WTC11 (cell line): ENCODE results near the gene GTPBP6. TPM values are rescaled to one million over a fixed set of nuclear protein-coding genes. Genes with fewer than 3 reads are reported as not detected.

Experiments used
- ATAC-seq: fragments of 200-7000 bp; cut with Tn5 transposase; 2 replicates; pipeline ENCODE4 v1.10.0; 2021; ENCODE audit warnings: mild to moderate bottlenecking, moderate library complexity
- CTCF ChIA-PET: fragments of 300-600 bp; sonication (Branson Sonifier 250); formaldehyde crosslinking; loops from one replicate; lab custom pipeline; 2021; ENCODE audit warnings: antibody characterized with exemption; lab: Charles Lee
- POLR2A ChIA-PET: fragments of 350-600 bp; sonication (Branson Sonifier 250); formaldehyde crosslinking; loops from one replicate; lab custom pipeline; 2021; ENCODE audit warnings: antibody characterized with exemption; lab: Charles Lee
- DNase-seq: peaks from one replicate; pipeline ENCODE4 v3.0.0; 2021; ENCODE audit warnings: low spot score
- H3K27ac Mint-ChIP-seq: 2 replicates; pipeline ENCODE4 v1.8.0; 2021; ENCODE audit warnings: mixed read lengths
- H3K27me3 Mint-ChIP-seq: 2 replicates; pipeline ENCODE4 v1.8.0; 2021; ENCODE audit warnings: low read depth, mild to moderate bottlenecking, moderate library complexity, mixed read lengths
- H3K36me3 Mint-ChIP-seq: 2 replicates; pipeline ENCODE4 v1.8.0; 2021; ENCODE audit warnings: mixed read lengths
- H3K4me1 Mint-ChIP-seq: 2 replicates; pipeline ENCODE4 v1.8.0; 2022; ENCODE audit warnings: mixed read lengths
- H3K4me3 Mint-ChIP-seq: 2 replicates; pipeline ENCODE4 v1.8.0; 2021; ENCODE audit warnings: mild to moderate bottlenecking, moderate library complexity, mixed read lengths
- H3K9me3 Mint-ChIP-seq: 2 replicates; pipeline ENCODE4 v1.8.0; 2021; ENCODE audit warnings: mixed read lengths
- CREB1 ChIP-seq: sonication (generic); formaldehyde crosslinking; IDR thresholded peaks from 2 replicates; pipeline ENCODE4 v1.8.0; 2023; ENCODE audit warnings: mild to moderate bottlenecking, missing genetic modification reagents
- ELF4 ChIP-seq: sonication (generic); formaldehyde crosslinking; IDR thresholded peaks from 2 replicates; pipeline ENCODE4 v1.8.1; 2022; ENCODE audit warnings: low read depth, mild to moderate bottlenecking, moderate library complexity, missing genetic modification reagents
- FOXK1 ChIP-seq: sonication (generic); formaldehyde crosslinking; IDR thresholded peaks from 2 replicates; pipeline ENCODE4 v1.8.0; 2022; ENCODE audit warnings: mild to moderate bottlenecking, moderate library complexity, missing genetic modification reagents
- GRHL2 ChIP-seq: fragments of 250-450 bp; sonication (Bioruptor Pico); IDR thresholded peaks from 2 replicates; pipeline ENCODE4 v1.8.0; 2022; ENCODE audit warnings: mild to moderate bottlenecking, moderate library complexity; ENCODE audit not compliant: insufficient replicate concordance, severe bottlenecking
- HMGA2 ChIP-seq: fragments of 250-450 bp; sonication (Bioruptor Pico); IDR thresholded peaks from 2 replicates; pipeline ENCODE4 v1.4.0; 2021; ENCODE audit warnings: mild to moderate bottlenecking, moderate library complexity
- JUN ChIP-seq: sonication (generic); formaldehyde crosslinking; IDR thresholded peaks from 2 replicates; pipeline ENCODE4 v1.8.0; 2023; ENCODE audit warnings: mild to moderate bottlenecking, missing genetic modification reagents
- KAT7 ChIP-seq: sonication (generic); formaldehyde crosslinking; IDR thresholded peaks from 2 replicates; pipeline ENCODE4 v1.8.1; 2023; ENCODE audit warnings: missing genetic modification reagents, mild to moderate bottlenecking, borderline replicate concordance
- MXD4 ChIP-seq: fragments of 250-450 bp; sonication (Bioruptor Pico); IDR thresholded peaks from 2 replicates; pipeline ENCODE4 v1.8.0; 2021; ENCODE audit warnings: mild to moderate bottlenecking, moderate library complexity, borderline replicate concordance
- NFATC4 ChIP-seq: fragments of 250-450 bp; sonication (Bioruptor Pico); IDR thresholded peaks from 2 replicates; pipeline ENCODE4 v1.9.0; 2021; ENCODE audit warnings: mild to moderate bottlenecking
- RELA ChIP-seq: sonication (generic); formaldehyde crosslinking; IDR thresholded peaks from 2 replicates; pipeline ENCODE4 v1.8.1; 2022; ENCODE audit warnings: missing genetic modification reagents, mild to moderate bottlenecking, borderline replicate concordance
- SMAD3 ChIP-seq: sonication (generic); formaldehyde crosslinking; IDR thresholded peaks from 2 replicates; pipeline ENCODE4 v1.8.0; 2022; ENCODE audit warnings: missing genetic modification reagents, mild to moderate bottlenecking, borderline replicate concordance
- SP1 ChIP-seq: sonication (generic); formaldehyde crosslinking; conservative IDR thresholded peaks from 2 replicates; pipeline ENCODE4 v1.8.1; 2022; ENCODE audit warnings: missing genetic modification reagents
- ZNF263 ChIP-seq: sonication (generic); formaldehyde crosslinking; IDR thresholded peaks from 2 replicates; pipeline ENCODE4 v1.8.1; 2022; ENCODE audit warnings: low read depth, mild to moderate bottlenecking, moderate library complexity, missing genetic modification reagents
- ZNF396 ChIP-seq: fragments of 250-450 bp; sonication (Bioruptor Pico); IDR thresholded peaks from 2 replicates; pipeline ENCODE4 v1.8.0; 2021; ENCODE audit warnings: mild to moderate bottlenecking, moderate library complexity, borderline replicate concordance
- ZNF416 ChIP-seq: fragments of 250-450 bp; sonication (Bioruptor Pico); IDR thresholded peaks from 2 replicates; pipeline ENCODE4 v1.9.0; 2021; ENCODE audit warnings: mild to moderate bottlenecking, inconsistent platforms
- total RNA-seq: library from RNA; stranded (reverse); gene quantifications from 3 replicates; pipeline ENCODE4 v1.2.3, GENCODE V29; 2021
- TF ChIP-seq, protein P1 (sequence below): sonication (generic); formaldehyde crosslinking; IDR thresholded peaks from 2 replicates; pipeline ENCODE4 v1.8.1; 2023; ENCODE audit warnings: mild to moderate bottlenecking, missing genetic modification reagents, moderate library complexity
- TF ChIP-seq, protein P2 (sequence below): sonication (generic); formaldehyde crosslinking; IDR thresholded peaks from 2 replicates; pipeline ENCODE4 v1.8.0; 2022; ENCODE audit warnings: mild to moderate bottlenecking, missing genetic modification reagents
- TF ChIP-seq, protein P3 (sequence below): sonication (generic); formaldehyde crosslinking; IDR thresholded peaks from 2 replicates; pipeline ENCODE4 v1.8.1; 2022; ENCODE audit warnings: low read depth, mild to moderate bottlenecking, moderate library complexity, missing genetic modification reagents, borderline replicate concordance
- TF ChIP-seq, protein P4 (sequence below): fragments of 250-450 bp; sonication (Bioruptor Pico); IDR thresholded peaks from 2 replicates; pipeline ENCODE4 v1.9.0; 2021; ENCODE audit warnings: mild to moderate bottlenecking
- TF ChIP-seq, protein P5 (sequence below): sonication (generic); formaldehyde crosslinking; IDR thresholded peaks from 2 replicates; pipeline ENCODE4 v1.8.1; 2023; ENCODE audit warnings: mild to moderate bottlenecking, missing genetic modification reagents, moderate library complexity
- TF ChIP-seq, protein P6 (sequence below): fragments of 250-450 bp; sonication (Bioruptor Pico); IDR thresholded peaks from 2 replicates; pipeline ENCODE4 v1.8.0; 2021; ENCODE audit warnings: mild to moderate bottlenecking

GTPBP6 gene
- total RNA-seq, 1 experiment from 2014 or later, result 63.9 TPM

DNA sequence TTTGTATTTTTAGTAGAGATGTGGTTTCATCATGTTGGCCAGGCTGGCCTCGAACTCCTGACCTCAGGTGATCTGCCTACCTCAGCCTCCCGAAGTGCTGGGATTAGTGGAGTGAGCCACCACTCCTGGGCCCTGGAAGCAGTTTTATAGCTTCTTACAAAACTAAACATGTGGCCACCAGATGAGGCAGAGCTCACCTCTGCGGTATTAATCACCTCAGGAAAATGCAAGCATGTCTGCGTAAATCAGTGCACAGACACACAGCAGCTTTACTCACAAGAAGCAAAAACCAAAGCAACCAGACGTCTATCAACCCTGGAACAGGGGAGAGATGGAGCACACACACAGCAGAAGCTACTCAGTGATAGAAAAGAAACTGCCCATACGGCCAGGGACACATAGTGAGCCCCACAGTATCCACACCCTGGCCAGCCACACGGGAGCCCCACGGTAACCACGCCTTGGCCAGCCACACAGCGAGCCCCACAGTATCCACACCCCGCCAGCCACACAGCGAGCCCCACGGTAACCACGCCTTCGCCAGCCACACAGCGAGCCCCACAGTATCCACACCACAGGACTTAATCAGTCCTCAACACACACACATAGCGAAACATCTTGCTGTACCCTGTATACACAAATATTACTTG is 37.9 kb upstream of the GTPBP6 start (continued):
- TF ChIP-seq, protein P1, sequence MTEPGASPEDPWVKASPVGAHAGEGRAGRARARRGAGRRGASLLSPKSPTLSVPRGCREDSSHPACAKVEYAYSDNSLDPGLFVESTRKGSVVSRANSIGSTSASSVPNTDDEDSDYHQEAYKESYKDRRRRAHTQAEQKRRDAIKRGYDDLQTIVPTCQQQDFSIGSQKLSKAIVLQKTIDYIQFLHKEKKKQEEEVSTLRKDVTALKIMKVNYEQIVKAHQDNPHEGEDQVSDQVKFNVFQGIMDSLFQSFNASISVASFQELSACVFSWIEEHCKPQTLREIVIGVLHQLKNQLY, result no peak
- no peak for TF ChIP-seq ELF4 (CRISPR knock-in tag)

DNA sequence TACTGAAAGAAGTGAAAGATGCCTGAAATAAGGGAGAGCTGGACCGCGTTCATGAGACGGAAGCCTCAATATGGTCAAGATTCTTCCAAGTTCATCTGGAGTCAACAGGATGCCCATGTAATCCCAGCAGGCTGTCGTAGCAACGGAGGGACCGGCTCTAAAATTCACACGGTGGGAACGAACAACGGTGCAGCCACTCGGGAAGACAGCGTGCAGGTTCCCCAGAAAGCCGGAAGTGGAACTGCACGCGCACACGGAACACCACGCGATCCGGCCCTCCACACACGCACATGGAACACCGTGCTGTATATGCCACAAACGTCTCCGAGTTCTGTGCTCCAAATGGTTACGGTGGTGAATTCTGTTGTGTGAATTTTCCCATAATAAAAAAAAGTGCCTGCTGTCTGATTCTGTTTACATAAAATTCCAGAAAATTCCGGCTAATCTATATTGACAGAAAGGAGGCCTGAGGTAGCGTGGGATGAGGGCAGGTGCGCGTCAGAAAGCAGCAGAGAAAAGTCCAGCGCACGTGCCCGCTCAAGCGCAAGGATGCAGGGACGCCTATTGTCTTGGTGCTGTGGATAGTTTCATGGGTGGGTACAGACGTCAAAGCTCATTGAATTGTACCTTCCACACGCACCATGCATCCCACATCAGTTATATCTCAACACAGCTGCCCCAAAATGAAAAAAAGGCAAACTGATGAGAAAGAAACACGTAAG is 36.9 kb upstream of the GTPBP6 start:
- H3K36me3 Mint-ChIP-seq, result peaks cover 33% of the 10 kb centered on the region
- ATAC-seq (no peak), DNase-seq (no peak)
- H3K9me3 Mint-ChIP-seq, result no peaks in the 10 kb centered on the region
- no peaks in the 10 kb centered on the region for H3K4me1 Mint-ChIP-seq
- H3K4me3 Mint-ChIP-seq, result no peak overlapping the region
- ChIA-PET CTCF (no interaction called here), POLR2A (no interaction called here)
- no peaks in the 10 kb centered on the region for H3K27me3 Mint-ChIP-seq
- H3K27ac Mint-ChIP-seq, result peak overlapping the region; percentile 36
- TF ChIP-seq SP1 (CRISPR knock-in tag) (no peak), FOXK1 (CRISPR knock-in tag) (no peak), MXD4 (CRISPR knock-in tag) (no peak), KAT7 (no peak), CREB1 (CRISPR knock-in tag) (no peak), GRHL2 (CRISPR knock-in tag) (no peak), HMGA2 (CRISPR knock-in tag) (no peak), SMAD3 (CRISPR knock-in tag) (no peak), ZNF263 (CRISPR knock-in tag) (no peak), JUN (CRISPR knock-in tag) (no peak)
- TF ChIP-seq, protein P2, sequence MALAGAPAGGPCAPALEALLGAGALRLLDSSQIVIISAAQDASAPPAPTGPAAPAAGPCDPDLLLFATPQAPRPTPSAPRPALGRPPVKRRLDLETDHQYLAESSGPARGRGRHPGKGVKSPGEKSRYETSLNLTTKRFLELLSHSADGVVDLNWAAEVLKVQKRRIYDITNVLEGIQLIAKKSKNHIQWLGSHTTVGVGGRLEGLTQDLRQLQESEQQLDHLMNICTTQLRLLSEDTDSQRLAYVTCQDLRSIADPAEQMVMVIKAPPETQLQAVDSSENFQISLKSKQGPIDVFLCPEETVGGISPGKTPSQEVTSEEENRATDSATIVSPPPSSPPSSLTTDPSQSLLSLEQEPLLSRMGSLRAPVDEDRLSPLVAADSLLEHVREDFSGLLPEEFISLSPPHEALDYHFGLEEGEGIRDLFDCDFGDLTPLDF (CRISPR knock-in tag), result no peak
- TF ChIP-seq, protein P3, sequence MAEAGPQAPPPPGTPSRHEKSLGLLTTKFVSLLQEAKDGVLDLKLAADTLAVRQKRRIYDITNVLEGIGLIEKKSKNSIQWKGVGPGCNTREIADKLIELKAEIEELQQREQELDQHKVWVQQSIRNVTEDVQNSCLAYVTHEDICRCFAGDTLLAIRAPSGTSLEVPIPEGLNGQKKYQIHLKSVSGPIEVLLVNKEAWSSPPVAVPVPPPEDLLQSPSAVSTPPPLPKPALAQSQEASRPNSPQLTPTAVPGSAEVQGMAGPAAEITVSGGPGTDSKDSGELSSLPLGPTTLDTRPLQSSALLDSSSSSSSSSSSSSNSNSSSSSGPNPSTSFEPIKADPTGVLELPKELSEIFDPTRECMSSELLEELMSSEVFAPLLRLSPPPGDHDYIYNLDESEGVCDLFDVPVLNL (CRISPR knock-in tag), result no peak

DNA sequence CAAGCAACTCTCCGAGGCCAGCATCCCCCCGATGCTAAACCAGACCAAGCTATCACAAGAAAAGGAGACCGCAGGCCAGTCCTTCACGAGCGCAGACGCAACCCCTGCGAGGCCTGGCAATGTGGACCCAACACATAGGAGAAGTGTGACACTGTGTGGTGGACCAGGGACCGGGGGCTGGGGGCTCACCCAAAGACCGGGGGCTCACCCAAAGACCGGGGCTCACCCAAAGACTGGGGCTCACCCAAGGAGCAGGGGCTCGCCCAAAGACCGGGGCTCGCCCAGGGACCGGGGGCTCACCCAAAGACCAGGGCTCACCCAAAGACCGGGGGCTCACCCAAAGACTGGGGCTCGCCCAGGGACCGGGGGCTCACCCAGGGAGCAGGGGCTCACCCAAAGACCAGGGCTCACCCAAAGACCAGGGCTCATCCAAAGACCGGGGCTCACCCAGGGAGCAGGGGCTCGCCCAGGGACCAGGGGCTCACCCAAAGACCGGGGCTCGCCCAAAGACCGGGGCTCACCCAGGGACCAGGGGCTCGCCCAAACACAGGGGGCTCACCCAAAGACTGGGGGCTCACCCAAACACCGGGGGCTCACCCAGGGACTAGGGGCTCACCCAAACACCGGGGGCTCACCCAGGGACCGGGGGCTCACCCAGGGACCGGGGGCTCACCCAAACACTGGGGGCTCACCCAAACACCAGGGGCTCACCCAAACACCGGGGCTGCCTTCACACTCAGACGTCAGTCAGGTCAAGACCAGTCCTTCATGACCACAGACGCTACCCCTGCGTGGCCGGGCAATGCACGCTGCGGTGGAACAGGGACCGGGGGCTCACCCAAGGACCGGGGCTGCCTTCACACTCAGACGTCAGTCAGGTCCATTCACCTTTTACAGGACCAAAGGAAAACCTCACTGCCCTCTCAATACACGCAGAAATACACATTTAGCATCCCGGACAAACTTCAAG is 35.3 kb upstream of the GTPBP6 start:
- TF ChIP-seq, protein P4, sequence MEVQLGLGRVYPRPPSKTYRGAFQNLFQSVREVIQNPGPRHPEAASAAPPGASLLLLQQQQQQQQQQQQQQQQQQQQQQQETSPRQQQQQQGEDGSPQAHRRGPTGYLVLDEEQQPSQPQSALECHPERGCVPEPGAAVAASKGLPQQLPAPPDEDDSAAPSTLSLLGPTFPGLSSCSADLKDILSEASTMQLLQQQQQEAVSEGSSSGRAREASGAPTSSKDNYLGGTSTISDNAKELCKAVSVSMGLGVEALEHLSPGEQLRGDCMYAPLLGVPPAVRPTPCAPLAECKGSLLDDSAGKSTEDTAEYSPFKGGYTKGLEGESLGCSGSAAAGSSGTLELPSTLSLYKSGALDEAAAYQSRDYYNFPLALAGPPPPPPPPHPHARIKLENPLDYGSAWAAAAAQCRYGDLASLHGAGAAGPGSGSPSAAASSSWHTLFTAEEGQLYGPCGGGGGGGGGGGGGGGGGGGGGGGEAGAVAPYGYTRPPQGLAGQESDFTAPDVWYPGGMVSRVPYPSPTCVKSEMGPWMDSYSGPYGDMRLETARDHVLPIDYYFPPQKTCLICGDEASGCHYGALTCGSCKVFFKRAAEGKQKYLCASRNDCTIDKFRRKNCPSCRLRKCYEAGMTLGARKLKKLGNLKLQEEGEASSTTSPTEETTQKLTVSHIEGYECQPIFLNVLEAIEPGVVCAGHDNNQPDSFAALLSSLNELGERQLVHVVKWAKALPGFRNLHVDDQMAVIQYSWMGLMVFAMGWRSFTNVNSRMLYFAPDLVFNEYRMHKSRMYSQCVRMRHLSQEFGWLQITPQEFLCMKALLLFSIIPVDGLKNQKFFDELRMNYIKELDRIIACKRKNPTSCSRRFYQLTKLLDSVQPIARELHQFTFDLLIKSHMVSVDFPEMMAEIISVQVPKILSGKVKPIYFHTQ (CRISPR knock-in tag), result no peak
- TF ChIP-seq, protein P3 (CRISPR knock-in tag), result no peak
- TF ChIP-seq ZNF416 (no peak), RELA (CRISPR knock-in tag) (no peak), HMGA2 (CRISPR knock-in tag) (no peak), NFATC4 (CRISPR knock-in tag) (no peak), ZNF396 (CRISPR knock-in tag) (no peak)
- TF ChIP-seq, protein P5, sequence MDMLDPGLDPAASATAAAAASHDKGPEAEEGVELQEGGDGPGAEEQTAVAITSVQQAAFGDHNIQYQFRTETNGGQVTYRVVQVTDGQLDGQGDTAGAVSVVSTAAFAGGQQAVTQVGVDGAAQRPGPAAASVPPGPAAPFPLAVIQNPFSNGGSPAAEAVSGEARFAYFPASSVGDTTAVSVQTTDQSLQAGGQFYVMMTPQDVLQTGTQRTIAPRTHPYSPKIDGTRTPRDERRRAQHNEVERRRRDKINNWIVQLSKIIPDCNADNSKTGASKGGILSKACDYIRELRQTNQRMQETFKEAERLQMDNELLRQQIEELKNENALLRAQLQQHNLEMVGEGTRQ (CRISPR knock-in tag), result no peak
- TF ChIP-seq, protein P6, sequence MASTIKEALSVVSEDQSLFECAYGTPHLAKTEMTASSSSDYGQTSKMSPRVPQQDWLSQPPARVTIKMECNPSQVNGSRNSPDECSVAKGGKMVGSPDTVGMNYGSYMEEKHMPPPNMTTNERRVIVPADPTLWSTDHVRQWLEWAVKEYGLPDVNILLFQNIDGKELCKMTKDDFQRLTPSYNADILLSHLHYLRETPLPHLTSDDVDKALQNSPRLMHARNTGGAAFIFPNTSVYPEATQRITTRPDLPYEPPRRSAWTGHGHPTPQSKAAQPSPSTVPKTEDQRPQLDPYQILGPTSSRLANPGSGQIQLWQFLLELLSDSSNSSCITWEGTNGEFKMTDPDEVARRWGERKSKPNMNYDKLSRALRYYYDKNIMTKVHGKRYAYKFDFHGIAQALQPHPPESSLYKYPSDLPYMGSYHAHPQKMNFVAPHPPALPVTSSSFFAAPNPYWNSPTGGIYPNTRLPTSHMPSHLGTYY, result no peak
- ChIA-PET CTCF (no interaction called here), POLR2A (no interaction called here)
- H3K4me1 Mint-ChIP-seq, result 0 out of 2 replicates have a peak, but pooled peaks cover 3% of the 10 kb centered on the region
- H3K4me3 Mint-ChIP-seq, result no peak overlapping the region
- ATAC-seq, result no peak
- no peaks in the 10 kb centered on the region for H3K27me3 Mint-ChIP-seq
- H3K27ac Mint-ChIP-seq, result peak overlapping the region; percentile 4; the same call in 1 of the 2 replicates
- no peaks in the 10 kb centered on the region for H3K9me3 Mint-ChIP-seq
- H3K36me3 Mint-ChIP-seq, result peaks cover 22% of the 10 kb centered on the region
- DNase-seq, result no peak
